GM21447 (cell line): Measurements from ENCODE around the gene CDK11A.
"Not testable (repeated sequence)": the region's sequence is repeated elsewhere in the genome, so short reads cannot be mapped to it uniquely, and the experiment has no call there.

Experiments used
- ATAC-seq: cut with Tn5 transposase; IDR thresholded peaks from one replicate; pipeline ENCODE4 v1.9.1; 2021; ENCODE audit not compliant: unreplicated experiment

Gene CDK11A

GRCh38 chr1:1664318-1664717 is 59.8 kb downstream of the CDK11A start:
- not testable (repeated sequence) for ATAC-seq

- ATAC-seq: not testable (repeated sequence)
Measured at GRCh38 chr1:1662830-1663560, 61.2 kb downstream of the CDK11A start.

- not testable (repeated sequence) for ATAC-seq
Measured at GRCh38 chr1:1662392-1662791, 61.8 kb downstream of the CDK11A start.

GRCh38 chr1:1658583-1659549 is 65.3 kb downstream of the CDK11A start, which contains the start of gene CDK11B:
Gene CDK11B (minus strand): TSS chr1:1659004. CDS start chr1:1657485, 1,519 bp downstream.
- ATAC-seq: peak; percentile 80
